Memory B cell (primary cell): ENCODE results near the gene ABCA3.
"Not testable (repeated sequence)": the region's sequence is repeated elsewhere in the genome, so short reads cannot be mapped to it uniquely, and the experiment has no call there.

Source experiments
- ATAC-seq: fragments of 150-1000 bp; cut with Tn5 transposase; 2 replicates; pipeline ENCODE4 v1.10.0; 2021; ENCODE audit warnings: low read depth, mild to moderate bottlenecking, moderate library complexity
- DNase-seq, 2 donors: peaks; one replicate each; pipeline ENCODE4 v3.0.0; 2022; ENCODE audit warnings: low spot score in 2 of 2
- H3K27ac Mint-ChIP-seq: one replicate; pipeline ENCODE4 v1.8.0; 2022; ENCODE audit warnings: mild to moderate bottlenecking, moderate library complexity, mixed read lengths
- H3K27me3 Mint-ChIP-seq: one replicate; pipeline ENCODE4 v1.8.0; 2022; ENCODE audit warnings: mixed read lengths
- H3K36me3 Mint-ChIP-seq: one replicate; pipeline ENCODE4 v1.8.0; 2022; ENCODE audit warnings: mild to moderate bottlenecking, mixed read lengths
- H3K4me1 Mint-ChIP-seq: one replicate; pipeline ENCODE4 v1.8.0; 2022; ENCODE audit warnings: mixed read lengths
- H3K4me3 Mint-ChIP-seq: one replicate; pipeline ENCODE4 v1.8.0; 2022; ENCODE audit warnings: mild to moderate bottlenecking, moderate library complexity, mixed read lengths
- H3K9me3 Mint-ChIP-seq: one replicate; pipeline ENCODE4 v1.8.0; 2022; ENCODE audit warnings: mixed read lengths

The ABCA3 gene

GRCh38 chr16:2340564-2341455, at the start of gene ABCA3:
Gene ABCA3, minus strand, starts transcription at chr16:2340728. Its CDS starts 14,262 bp downstream, at chr16:2326466.
- DNase-seq (peak; percentile 99), ATAC-seq (peak; percentile 90)
- H3K27ac Mint-ChIP-seq: no peak within 1 kb of the TSS
- H3K4me1 Mint-ChIP-seq: peaks cover 6% of the 10 kb centered on the region
- H3K36me3 Mint-ChIP-seq: no peaks in the 10 kb centered on the region
- peak within 1 kb of the TSS; percentile 86 for H3K4me3 Mint-ChIP-seq
- H3K9me3 Mint-ChIP-seq: no peaks in the 10 kb centered on the region
- no peaks in the 10 kb centered on the region for H3K27me3 Mint-ChIP-seq

- DNase-seq (no peak), ATAC-seq (no peak)
- no peak overlapping the region for H3K27ac Mint-ChIP-seq
- H3K27me3 Mint-ChIP-seq: peaks cover 10% of the 10 kb centered on the region
- peaks cover 5% of the 10 kb centered on the region for H3K9me3 Mint-ChIP-seq
- H3K4me3 Mint-ChIP-seq: no peak overlapping the region
- no peaks in the 10 kb centered on the region for H3K4me1 Mint-ChIP-seq
- H3K36me3 Mint-ChIP-seq: peaks cover 4% of the 10 kb centered on the region
These were observed 48.4 kb upstream of the ABCA3 start for GRCh38 chr16:2388875-2389433.

GRCh38 chr16:2388139-2388874, 47.8 kb upstream of the ABCA3 start:
- ATAC-seq (no peak), DNase-seq (no peak)
- Mint-ChIP-seq H3K27ac (no peak overlapping the region), H3K4me1 (no peaks in the 10 kb centered on the region), H3K4me3 (no peak overlapping the region), H3K27me3 (peaks cover 10% of the 10 kb centered on the region), H3K9me3 (peaks cover 5% of the 10 kb centered on the region), H3K36me3 (peaks cover 4% of the 10 kb centered on the region)

- no peaks in the 10 kb centered on the region for H3K4me1 Mint-ChIP-seq
- H3K27ac Mint-ChIP-seq: no peak overlapping the region
- H3K9me3 Mint-ChIP-seq: peaks cover 5% of the 10 kb centered on the region
- peaks cover 4% of the 10 kb centered on the region for H3K36me3 Mint-ChIP-seq
- DNase-seq (no peak), ATAC-seq (no peak)
- H3K4me3 Mint-ChIP-seq: no peak overlapping the region
- H3K27me3 Mint-ChIP-seq: peaks cover 10% of the 10 kb centered on the region
These were observed 46.5 kb upstream of the ABCA3 start for GRCh38 chr16:2386990-2387389.

GRCh38 chr16:2385982-2386381, 45.5 kb upstream of the ABCA3 start:
- not testable (repeated sequence) for H3K36me3 Mint-ChIP-seq, ATAC-seq, DNase-seq, H3K4me1 Mint-ChIP-seq, H3K9me3 Mint-ChIP-seq, H3K27ac Mint-ChIP-seq, H3K27me3 Mint-ChIP-seq, H3K4me3 Mint-ChIP-seq

- Mint-ChIP-seq H3K36me3 (peaks cover 4% of the 10 kb centered on the region), H3K9me3 (peaks cover 5% of the 10 kb centered on the region), H3K4me1 (no peaks in the 10 kb centered on the region), H3K4me3 (no peak overlapping the region), H3K27me3 (peaks cover 8% of the 10 kb centered on the region), H3K27ac (no peak overlapping the region)
- DNase-seq: no peak
- no peak for ATAC-seq
These were observed 44.8 kb upstream of the ABCA3 start for GRCh38 chr16:2385190-2385836.

GRCh38 chr16:2384426-2384825, 43.9 kb upstream of the ABCA3 start:
- H3K9me3 Mint-ChIP-seq: peaks cover 5% of the 10 kb centered on the region
- H3K27me3 Mint-ChIP-seq: peaks cover 8% of the 10 kb centered on the region
- DNase-seq (no peak), ATAC-seq (no peak)
- H3K4me3 Mint-ChIP-seq: no peak overlapping the region
- peaks cover 4% of the 10 kb centered on the region for H3K36me3 Mint-ChIP-seq
- no peaks in the 10 kb centered on the region for H3K4me1 Mint-ChIP-seq
- H3K27ac Mint-ChIP-seq: no peak overlapping the region

- ATAC-seq: no peak
- Mint-ChIP-seq H3K4me1 (no peaks in the 10 kb centered on the region), H3K27ac (no peak overlapping the region), H3K36me3 (peaks cover 3% of the 10 kb centered on the region), H3K4me3 (no peak overlapping the region), H3K9me3 (peaks cover 3% of the 10 kb centered on the region), H3K27me3 (peaks cover 8% of the 10 kb centered on the region)
- DNase-seq: no peak
These were observed 43.0 kb upstream of the ABCA3 start for GRCh38 chr16:2383501-2383900.

GRCh38 chr16:2374644-2375043, 34.1 kb upstream of the ABCA3 start:
- no peaks in the 10 kb centered on the region for H3K9me3 Mint-ChIP-seq
- no peak overlapping the region for H3K27ac Mint-ChIP-seq
- H3K4me1 Mint-ChIP-seq: no peaks in the 10 kb centered on the region
- no peak overlapping the region for H3K4me3 Mint-ChIP-seq
- ATAC-seq (no peak), DNase-seq (no peak)
- H3K27me3 Mint-ChIP-seq: peaks cover 13% of the 10 kb centered on the region
- no peaks in the 10 kb centered on the region for H3K36me3 Mint-ChIP-seq

- Mint-ChIP-seq H3K4me3 (no peak overlapping the region), H3K9me3 (no peaks in the 10 kb centered on the region), H3K4me1 (no peaks in the 10 kb centered on the region), H3K27ac (no peak overlapping the region), H3K27me3 (peaks cover 18% of the 10 kb centered on the region), H3K36me3 (no peaks in the 10 kb centered on the region)
- DNase-seq (no peak), ATAC-seq (no peak)
These were observed 32.6 kb upstream of the ABCA3 start for GRCh38 chr16:2373176-2373575.

GRCh38 chr16:2372684-2373083, 32.2 kb upstream of the ABCA3 start:
- Mint-ChIP-seq H3K4me1 (no peaks in the 10 kb centered on the region), H3K27ac (no peak overlapping the region), H3K9me3 (no peaks in the 10 kb centered on the region), H3K36me3 (no peaks in the 10 kb centered on the region), H3K27me3 (peaks cover 21% of the 10 kb centered on the region), H3K4me3 (no peak overlapping the region)
- no peak for DNase-seq
- ATAC-seq: no peak

- no peak for DNase-seq
- H3K27ac Mint-ChIP-seq: no peak overlapping the region
- H3K27me3 Mint-ChIP-seq: peaks cover 26% of the 10 kb centered on the region
- H3K4me3 Mint-ChIP-seq: no peak overlapping the region
- no peaks in the 10 kb centered on the region for H3K36me3 Mint-ChIP-seq
- no peaks in the 10 kb centered on the region for H3K9me3 Mint-ChIP-seq
- H3K4me1 Mint-ChIP-seq: peaks cover 3% of the 10 kb centered on the region
- ATAC-seq: no peak
These were observed 30.9 kb upstream of the ABCA3 start for GRCh38 chr16:2371421-2371820.

GRCh38 chr16:2370721-2371120, 30.2 kb upstream of the ABCA3 start:
- no peak for DNase-seq
- H3K9me3 Mint-ChIP-seq: no peaks in the 10 kb centered on the region

More at GRCh38 chr16:2370721-2371120, 30.2 kb upstream of the ABCA3 start:
- Mint-ChIP-seq H3K4me3 (no peak overlapping the region), H3K4me1 (peaks cover 3% of the 10 kb centered on the region), H3K27me3 (peaks cover 30% of the 10 kb centered on the region), H3K27ac (no peak overlapping the region), H3K36me3 (no peaks in the 10 kb centered on the region)
- ATAC-seq: no peak
